ENCODE results near the gene CSN2. TPM values are rescaled to one million over a fixed set of nuclear protein-coding genes. Genes with fewer than 3 reads are reported as not detected.

Gene CSN2, protein sequence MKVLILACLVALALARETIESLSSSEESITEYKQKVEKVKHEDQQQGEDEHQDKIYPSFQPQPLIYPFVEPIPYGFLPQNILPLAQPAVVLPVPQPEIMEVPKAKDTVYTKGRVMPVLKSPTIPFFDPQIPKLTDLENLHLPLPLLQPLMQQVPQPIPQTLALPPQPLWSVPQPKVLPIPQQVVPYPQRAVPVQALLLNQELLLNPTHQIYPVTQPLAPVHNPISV
- total RNA-seq (2014; rRNA removed; shearing (Covaris generic)) = not detected in 2 replicates
- polyA plus RNA-seq (2016; fragmentation: Nextera tagmentation; extraction: Ambion mirVana) = not detected in 2 replicates

DNA sequence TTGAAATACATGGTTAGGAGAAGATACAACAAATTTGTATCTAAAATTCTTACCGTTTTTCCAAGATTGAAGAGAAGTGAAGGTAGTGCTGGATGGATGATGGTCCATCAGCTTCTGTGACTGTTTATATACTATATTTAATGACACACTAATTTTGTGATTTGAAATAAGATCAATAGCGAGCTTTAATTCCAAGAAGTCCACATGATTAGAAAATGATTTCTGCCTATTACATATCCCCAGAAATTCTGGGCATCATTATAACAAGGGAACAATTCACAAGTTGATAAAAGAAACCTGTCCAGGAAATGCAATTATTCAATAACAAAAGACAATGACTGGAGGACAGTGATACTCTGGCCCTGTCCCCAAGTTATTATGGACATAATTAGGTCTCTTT lies at the start of gene CSN2:
Gene CSN2 (minus strand): TSS at position 101 of the 400 bp plus-strand sequence. CDS start 4,733 bp downstream, outside the sequence.
- no peak within 1 kb of the TSS for H3K9ac ChIP-seq
- DNase-seq = no peak
- no peak within 1 kb of the TSS for H3K4me2 ChIP-seq (ENCODE audit: unreplicated experiment)
- H3F3A ChIP-seq (ENCODE audit: insufficient read depth) = no peaks in the 10 kb centered on the region
- no peaks in the 10 kb centered on the region for H4K20me1 ChIP-seq (ENCODE audit: insufficient read depth)
- H3K27me3 ChIP-seq (replicated peaks; ENCODE audit: insufficient read depth) = no peaks in the 10 kb centered on the region
- H3K9me3 ChIP-seq (ENCODE audit: low read depth) = no peaks in the 10 kb centered on the region
- 41 to 51% methylated on average over 2 of the region's 2 CpGs for WGBS, 2 experiments (ENCODE audit: low coverage in 1 of 2, low lambda C conversion rate in 2 of 2, missing lambda C conversion rate in 2 of 2)
- H3K4me3 ChIP-seq = no peak within 1 kb of the TSS
- no peaks in the 10 kb centered on the region for H3K4me1 ChIP-seq (ENCODE audit: insufficient read depth)
- H3K27ac ChIP-seq = no peak within 1 kb of the TSS
- H2AFZ ChIP-seq = no peak within 1 kb of the TSS
- no peaks in the 10 kb centered on the region for H3K9me2 ChIP-seq (ENCODE audit: insufficient read depth)
- in situ Hi-C loops (cut with MboI) = no loop called here
- no peaks in the 10 kb centered on the region for H3K36me3 ChIP-seq (ENCODE audit: low read depth)
- TF ChIP-seq EZH2phosphoT487 (IDR thresholded peaks at IDR 0.05; ENCODE audit: insufficient read depth, low read depth) (no peak), EZH2 (IDR thresholded peaks at IDR 0.05; ENCODE audit: insufficient read depth, poor library complexity, severe bottlenecking) (no peak)
- no peaks in the 10 kb centered on the region for H3K79me2 ChIP-seq (ENCODE audit: insufficient read depth)

DNA sequence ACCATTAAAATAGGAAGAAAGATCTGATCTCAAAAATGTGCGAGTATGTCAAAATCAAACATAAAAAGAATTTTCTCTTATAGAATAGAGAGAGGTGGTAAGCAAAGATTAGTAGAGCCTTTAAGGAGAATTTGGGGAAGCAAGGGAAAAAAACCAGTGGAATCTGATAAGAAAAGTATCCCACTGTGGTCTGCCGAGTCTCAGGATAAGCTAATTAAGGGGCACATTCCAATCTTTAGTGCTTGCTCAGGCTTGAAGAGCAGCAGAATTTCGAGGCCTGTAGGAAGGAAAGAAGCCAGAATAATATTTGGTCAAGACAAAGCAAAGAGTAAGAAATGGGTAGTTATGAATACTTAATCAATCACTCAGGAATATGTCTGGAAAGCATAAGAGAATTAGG lies 43.2 kb upstream of the CSN2 start:
- TF ChIP-seq EZH2 (IDR thresholded peaks at IDR 0.05; ENCODE audit: insufficient read depth, poor library complexity, severe bottlenecking) = no peak
- TF ChIP-seq EZH2phosphoT487 (IDR thresholded peaks at IDR 0.05; ENCODE audit: insufficient read depth, low read depth) = no peak
- no peak overlapping the region for H3K4me2 ChIP-seq (ENCODE audit: unreplicated experiment)
- no peaks in the 10 kb centered on the region for H3F3A ChIP-seq (ENCODE audit: insufficient read depth)
- H3K9me2 ChIP-seq (ENCODE audit: insufficient read depth) = no peaks in the 10 kb centered on the region
- H3K4me1 ChIP-seq (ENCODE audit: insufficient read depth) = no peaks in the 10 kb centered on the region
- no peaks in the 10 kb centered on the region for H3K9me3 ChIP-seq (ENCODE audit: low read depth)
- no peak overlapping the region for H3K9ac ChIP-seq
- no peak overlapping the region for H3K27ac ChIP-seq
- no peaks in the 10 kb centered on the region for H3K36me3 ChIP-seq (ENCODE audit: low read depth)
- no peak overlapping the region for H2AFZ ChIP-seq
- in situ Hi-C loops (cut with MboI) = no loop called here
- WGBS, 2 experiments (ENCODE audit: low coverage in 1 of 2, low lambda C conversion rate in 2 of 2, missing lambda C conversion rate in 2 of 2) = 34 to 38% methylated on average over 3 of the region's 3 CpGs
- no peak overlapping the region for H3K4me3 ChIP-seq
- no peak for DNase-seq
- H3K79me2 ChIP-seq (ENCODE audit: insufficient read depth) = no peaks in the 10 kb centered on the region
- no peaks in the 10 kb centered on the region for H3K27me3 ChIP-seq (replicated peaks; ENCODE audit: insufficient read depth)
- H4K20me1 ChIP-seq (ENCODE audit: insufficient read depth) = no peaks in the 10 kb centered on the region

DNA sequence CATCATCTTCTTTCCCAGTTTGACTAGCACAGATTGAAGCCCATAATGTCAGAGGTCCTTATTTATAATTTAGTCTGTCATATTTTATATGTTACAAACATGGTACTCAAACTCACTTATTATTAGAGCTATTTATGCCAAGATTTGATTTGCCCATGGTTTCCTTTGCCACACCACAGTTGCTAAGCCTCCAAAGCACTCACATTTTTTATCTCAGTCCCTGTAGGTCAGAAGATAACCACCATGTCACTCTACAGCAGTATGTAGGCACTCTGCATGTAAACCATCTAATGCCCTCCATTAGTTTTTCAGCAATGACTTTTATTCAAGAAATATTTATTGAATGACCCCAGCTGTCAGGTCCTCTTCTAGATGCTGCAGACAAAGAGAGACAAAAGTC lies 37.0 kb upstream of the CSN2 start:
- in situ Hi-C loops (cut with MboI) = no loop called here
- H3K4me3 ChIP-seq = no peak overlapping the region
- no peaks in the 10 kb centered on the region for H3K9me2 ChIP-seq (ENCODE audit: insufficient read depth)
- H3K79me2 ChIP-seq (ENCODE audit: insufficient read depth) = no peaks in the 10 kb centered on the region
- no peaks in the 10 kb centered on the region for H3K27me3 ChIP-seq (replicated peaks; ENCODE audit: insufficient read depth)
- H3K9me3 ChIP-seq (ENCODE audit: low read depth) = no peaks in the 10 kb centered on the region
- H4K20me1 ChIP-seq (ENCODE audit: insufficient read depth) = no peaks in the 10 kb centered on the region
- no peak overlapping the region for H3K4me2 ChIP-seq (ENCODE audit: unreplicated experiment)
- DNase-seq = no peak
- H3K9ac ChIP-seq = no peak overlapping the region
- TF ChIP-seq EZH2 (IDR thresholded peaks at IDR 0.05; ENCODE audit: insufficient read depth, poor library complexity, severe bottlenecking) = no peak
- TF ChIP-seq EZH2phosphoT487 (IDR thresholded peaks at IDR 0.05; ENCODE audit: insufficient read depth, low read depth) = no peak
- no peak overlapping the region for H2AFZ ChIP-seq
- no peak overlapping the region for H3K27ac ChIP-seq
- no peaks in the 10 kb centered on the region for H3F3A ChIP-seq (ENCODE audit: insufficient read depth)
- H3K36me3 ChIP-seq (ENCODE audit: low read depth) = no peaks in the 10 kb centered on the region
- peaks cover 8% of the 10 kb centered on the region; the same call in 1 of the 2 replicates for H3K4me1 ChIP-seq (ENCODE audit: insufficient read depth)

DNA sequence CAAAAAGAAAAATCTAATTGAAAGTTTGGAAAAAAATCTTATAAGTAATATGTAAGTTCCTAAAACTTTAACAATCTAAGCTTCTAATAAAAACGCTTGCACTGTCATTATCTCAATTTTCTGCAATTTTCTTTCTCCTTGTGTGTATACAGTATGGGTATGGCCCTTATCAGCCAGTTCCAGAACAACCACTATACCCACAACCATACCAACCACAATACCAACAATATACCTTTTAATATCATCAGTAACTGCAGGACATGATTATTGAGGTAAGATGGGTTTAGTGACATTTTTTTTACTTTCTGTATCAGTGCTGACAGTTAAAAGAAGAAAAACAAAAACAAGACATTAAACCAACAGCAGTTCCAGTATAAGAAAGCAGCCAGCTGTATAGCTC lies 35.2 kb upstream of the CSN2 start:
- H3K4me2 ChIP-seq (ENCODE audit: unreplicated experiment) = no peak overlapping the region
- DNase-seq = no peak
- H3K9me2 ChIP-seq (ENCODE audit: insufficient read depth) = no peaks in the 10 kb centered on the region
- no peak overlapping the region for H3K4me3 ChIP-seq
- in situ Hi-C loops (cut with MboI) = no loop called here
- 75 to 76% methylated on average over 1 of the region's 1 CpG for WGBS, 2 experiments (ENCODE audit: low coverage in 1 of 2, low lambda C conversion rate in 2 of 2, missing lambda C conversion rate in 2 of 2)
- H3K4me1 ChIP-seq (ENCODE audit: insufficient read depth) = peaks cover 8% of the 10 kb centered on the region; the same call in 1 of the 2 replicates
- H3K27me3 ChIP-seq (replicated peaks; ENCODE audit: insufficient read depth) = no peaks in the 10 kb centered on the region
- no peaks in the 10 kb centered on the region for H3K79me2 ChIP-seq (ENCODE audit: insufficient read depth)
- no peaks in the 10 kb centered on the region for H3K9me3 ChIP-seq (ENCODE audit: low read depth)
- H4K20me1 ChIP-seq (ENCODE audit: insufficient read depth) = no peaks in the 10 kb centered on the region
- no peaks in the 10 kb centered on the region for H3F3A ChIP-seq (ENCODE audit: insufficient read depth)
- no peak for TF ChIP-seq EZH2phosphoT487 (IDR thresholded peaks at IDR 0.05; ENCODE audit: insufficient read depth, low read depth)
- TF ChIP-seq EZH2 (IDR thresholded peaks at IDR 0.05; ENCODE audit: insufficient read depth, poor library complexity, severe bottlenecking) = no peak
- H3K36me3 ChIP-seq (ENCODE audit: low read depth) = no peaks in the 10 kb centered on the region
- no peak overlapping the region for H3K9ac ChIP-seq
- H3K27ac ChIP-seq = no peak overlapping the region
- no peak overlapping the region for H2AFZ ChIP-seq

Data from GM23248 (cell line).